Measurements from ENCODE around the gene CC2D1A.

The CC2D1A gene

DNA sequence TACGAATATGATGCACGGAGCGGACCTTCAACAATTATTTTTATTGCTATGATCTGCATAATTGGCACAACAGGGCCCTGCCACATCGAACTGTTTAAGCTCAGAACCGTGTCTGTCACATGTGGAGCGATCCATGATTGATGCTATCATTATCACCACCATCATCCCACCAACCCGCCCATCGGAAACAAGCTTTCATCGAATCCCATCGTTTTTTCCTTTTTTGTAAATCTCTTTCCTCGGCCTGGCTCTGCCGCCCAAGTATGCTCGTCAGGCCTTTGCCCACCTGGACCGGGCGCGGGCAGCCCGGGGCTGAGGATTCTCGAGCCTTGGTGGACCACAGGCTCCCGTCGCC lies 45.8 kb downstream of the CC2D1A start:
- TF ChIP-seq, protein P1, sequence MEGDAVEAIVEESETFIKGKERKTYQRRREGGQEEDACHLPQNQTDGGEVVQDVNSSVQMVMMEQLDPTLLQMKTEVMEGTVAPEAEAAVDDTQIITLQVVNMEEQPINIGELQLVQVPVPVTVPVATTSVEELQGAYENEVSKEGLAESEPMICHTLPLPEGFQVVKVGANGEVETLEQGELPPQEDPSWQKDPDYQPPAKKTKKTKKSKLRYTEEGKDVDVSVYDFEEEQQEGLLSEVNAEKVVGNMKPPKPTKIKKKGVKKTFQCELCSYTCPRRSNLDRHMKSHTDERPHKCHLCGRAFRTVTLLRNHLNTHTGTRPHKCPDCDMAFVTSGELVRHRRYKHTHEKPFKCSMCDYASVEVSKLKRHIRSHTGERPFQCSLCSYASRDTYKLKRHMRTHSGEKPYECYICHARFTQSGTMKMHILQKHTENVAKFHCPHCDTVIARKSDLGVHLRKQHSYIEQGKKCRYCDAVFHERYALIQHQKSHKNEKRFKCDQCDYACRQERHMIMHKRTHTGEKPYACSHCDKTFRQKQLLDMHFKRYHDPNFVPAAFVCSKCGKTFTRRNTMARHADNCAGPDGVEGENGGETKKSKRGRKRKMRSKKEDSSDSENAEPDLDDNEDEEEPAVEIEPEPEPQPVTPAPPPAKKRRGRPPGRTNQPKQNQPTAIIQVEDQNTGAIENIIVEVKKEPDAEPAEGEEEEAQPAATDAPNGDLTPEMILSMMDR (IDR thresholded peaks at IDR 0.05) = no peak

DNA sequence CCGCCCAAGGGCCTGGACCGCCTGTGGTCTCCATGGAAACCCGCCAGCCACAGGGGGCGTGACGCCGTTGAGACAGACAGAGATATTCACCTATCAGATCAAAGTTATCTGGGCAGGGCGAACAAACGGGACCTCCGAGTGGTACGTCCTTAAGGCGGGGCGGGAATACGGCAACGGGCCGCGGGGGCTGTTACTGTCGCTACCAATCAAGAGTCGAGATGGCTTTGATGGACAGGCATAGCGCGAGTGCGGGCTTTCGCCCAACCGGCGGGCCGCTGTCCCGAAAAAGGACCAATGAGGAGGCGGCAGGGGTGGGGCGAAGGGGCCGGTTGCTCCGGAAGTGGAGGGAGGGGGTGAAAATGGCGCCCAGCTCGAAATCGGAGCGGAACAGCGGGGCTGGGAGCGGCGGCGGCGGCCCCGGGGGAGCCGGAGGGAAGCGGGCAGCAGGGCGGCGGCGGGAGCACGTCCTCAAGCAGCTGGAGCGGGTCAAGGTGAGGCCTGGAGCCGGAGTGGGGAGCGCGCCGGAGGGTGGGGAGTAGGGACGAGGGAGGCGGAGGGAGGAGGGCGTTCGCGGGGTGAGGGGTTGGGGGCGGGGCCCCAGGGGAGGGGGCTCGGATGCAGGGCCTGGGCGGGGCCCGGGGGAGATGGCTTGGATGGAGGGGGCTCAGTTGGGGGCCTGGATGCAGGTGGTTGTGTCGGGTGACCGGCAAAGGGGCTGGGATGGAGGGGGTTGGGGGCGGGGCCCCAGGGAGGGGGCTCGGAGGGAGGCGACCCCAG lies 46.3 kb downstream of the CC2D1A start, which contains the start of gene DCAF15:
TSS of gene DCAF15 (plus strand) at position 356 of the 777 bp plus-strand sequence. CDS start at position 360, 4 bp downstream.
- TF ChIP-seq, protein P1 (IDR thresholded peaks at IDR 0.05) = no peak

DNA sequence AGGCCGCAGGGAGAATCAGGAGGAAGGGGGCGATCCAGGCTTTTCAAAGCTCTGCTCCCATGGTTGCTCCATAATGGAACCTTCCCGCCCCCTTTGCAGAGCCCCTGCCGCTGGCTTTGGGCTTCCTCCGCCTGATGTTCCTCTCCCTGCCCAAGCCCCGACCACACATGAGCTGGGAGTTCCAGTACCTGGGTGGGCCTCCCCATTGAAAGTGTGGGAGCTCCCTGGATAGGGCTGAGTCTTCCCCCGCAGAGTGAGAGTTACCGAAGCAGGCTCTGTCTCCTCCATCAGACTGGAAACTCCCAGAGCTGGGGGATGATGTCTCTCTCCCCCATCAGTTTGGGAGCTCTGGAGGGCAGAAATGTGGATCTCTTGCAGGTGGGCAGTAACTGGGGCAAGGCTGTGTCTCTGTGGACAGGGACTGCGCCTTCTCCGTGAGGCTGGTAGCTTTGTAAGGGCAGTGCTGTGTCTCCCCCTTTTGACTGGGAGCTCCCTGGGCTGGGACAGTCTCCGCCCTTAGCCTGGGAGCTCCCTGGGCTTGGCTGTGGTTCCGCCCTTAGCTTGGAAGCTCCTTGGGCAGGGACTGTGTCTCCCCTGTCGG lies 47.0 kb downstream of the CC2D1A start:
- TF ChIP-seq, protein P1 (IDR thresholded peaks at IDR 0.05) = no peak

DNA sequence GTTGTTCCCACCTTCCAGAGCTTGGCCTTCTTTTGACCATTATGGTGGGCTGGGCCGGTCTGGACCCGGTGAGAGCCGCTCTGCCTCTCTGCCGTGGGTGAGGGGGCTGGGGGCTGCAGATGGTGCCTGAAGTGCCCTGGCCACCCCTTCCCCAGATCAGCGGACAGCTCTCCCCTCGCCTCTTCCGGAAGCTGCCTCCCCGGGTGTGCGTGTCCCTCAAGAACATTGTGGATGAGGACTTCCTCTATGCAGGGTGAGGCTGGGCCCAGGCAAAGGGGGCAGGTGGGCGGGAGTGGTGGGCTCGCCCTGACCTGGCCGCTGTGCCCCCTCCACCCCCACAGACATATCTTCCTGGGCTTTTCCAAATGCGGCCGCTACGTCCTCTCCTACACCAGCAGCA lies 48.2 kb downstream of the CC2D1A start:
- TF ChIP-seq, protein P1 (IDR thresholded peaks at IDR 0.05) = no peak

DNA sequence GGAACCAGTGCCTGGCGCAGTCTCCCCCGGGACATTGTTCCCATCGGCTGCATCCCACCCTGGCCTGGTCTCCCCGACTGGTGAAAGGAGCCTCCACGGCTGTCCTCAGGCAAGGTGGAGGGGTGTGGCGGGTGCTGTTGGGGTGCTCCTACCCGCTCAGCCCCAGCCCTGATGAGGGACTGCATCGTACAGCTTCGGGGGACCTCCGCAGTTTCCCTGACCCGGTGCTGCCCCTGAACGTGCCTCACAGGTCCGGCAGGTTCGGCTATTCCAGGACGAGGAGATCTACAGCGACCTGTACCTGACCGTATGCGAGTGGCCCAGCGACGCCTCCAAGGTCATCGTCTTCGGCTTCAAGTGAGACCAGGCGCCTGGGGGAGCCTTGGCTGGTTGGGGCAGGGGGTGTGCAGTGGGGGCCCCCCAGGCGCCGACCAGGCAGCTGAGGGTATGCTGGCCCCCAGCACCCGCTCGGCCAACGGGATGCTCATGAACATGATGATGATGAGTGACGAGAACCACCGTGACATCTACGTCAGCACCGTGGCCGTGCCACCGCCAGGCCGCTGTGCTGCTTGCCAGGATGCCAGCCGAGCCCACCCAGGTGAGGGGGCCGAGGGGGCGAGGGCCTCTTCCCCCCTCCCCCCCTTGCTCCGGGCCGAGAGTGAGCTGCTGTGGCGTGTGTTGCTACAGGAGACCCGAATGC lies 49.8 kb downstream of the CC2D1A start:
- TF ChIP-seq, protein P1 (IDR thresholded peaks at IDR 0.05) = no peak

DNA sequence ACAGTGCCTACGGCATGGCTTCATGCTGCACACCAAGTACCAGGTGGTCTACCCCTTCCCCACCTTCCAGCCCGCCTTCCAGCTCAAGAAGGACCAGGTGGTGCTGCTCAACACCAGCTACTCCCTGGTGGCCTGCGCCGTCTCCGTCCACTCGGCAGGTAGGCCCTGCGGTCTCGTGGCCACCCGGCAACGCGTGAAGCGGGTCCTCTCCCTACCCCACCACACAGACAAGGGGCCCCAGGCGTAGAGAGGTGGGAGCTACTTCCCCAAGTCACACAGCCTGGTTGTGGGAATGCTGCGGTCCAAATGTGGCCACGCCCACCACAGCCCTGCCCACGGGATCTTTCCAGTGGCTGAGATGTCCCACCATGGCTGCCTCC lies 50.4 kb downstream of the CC2D1A start:
- TF ChIP-seq, protein P1 (IDR thresholded peaks at IDR 0.05) = no peak

DNA sequence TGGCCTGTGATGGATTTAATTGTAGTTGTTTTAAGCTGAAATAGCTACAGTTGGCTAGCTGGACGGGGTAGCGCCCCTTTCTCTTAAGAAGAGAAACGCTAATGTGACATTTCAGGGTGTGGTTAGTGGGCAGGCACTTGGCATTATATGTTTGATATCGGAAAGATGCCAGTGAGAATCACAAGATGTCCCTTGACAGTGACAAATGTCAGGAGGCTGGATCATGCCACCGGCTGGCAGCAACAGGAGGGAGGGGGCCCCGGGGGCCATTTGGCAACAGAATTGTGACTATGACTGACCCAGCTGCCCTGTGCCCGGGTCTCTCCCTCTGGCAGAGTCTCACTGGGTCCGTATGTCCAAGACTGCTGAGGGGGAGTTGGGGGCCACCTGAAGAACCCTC lies 51.0 kb downstream of the CC2D1A start:
- TF ChIP-seq, protein P1 (IDR thresholded peaks at IDR 0.05) = no peak
